HepG2 (cell line): ENCODE results near the gene PRSS16. TPM values are rescaled to one million over a fixed set of nuclear protein-coding genes. Genes with fewer than 3 reads are reported as not detected.

Experiments used
- CEBPG ChIP-seq: IDR thresholded peaks from 2 replicates; pipeline ENCODE4 v1.6.1; 2016
- DR1 ChIP-seq: sonication (generic); formaldehyde crosslinking; IDR thresholded peaks from 2 replicates; pipeline ENCODE4 v1.8.0; 2021; ENCODE audit warnings: mild to moderate bottlenecking, missing genetic modification reagents, inconsistent platforms
- GABPA ChIP-seq, 2 experiments: IDR thresholded peaks; 2 replicates each; pipeline ENCODE4 v1.6.1; 2011 to 2016; ENCODE audit warnings: low read depth in 2 of 2, low read length in 1 of 2, missing biosample characterization in 1 of 2, missing genetic modification characterization in 1 of 2
- MED1 ChIP-seq: sonication (generic); formaldehyde crosslinking; IDR thresholded peaks from 2 replicates; pipeline ENCODE4 v1.4.0; 2020; ENCODE audit warnings: missing genetic modification reagents
- PRPF4 ChIP-seq: fragments of 200-400 bp; formaldehyde crosslinking; IDR thresholded peaks from 2 replicates; pipeline ENCODE4 v1.6.1; 2016; ENCODE audit warnings: low read length, low read depth; ENCODE audit not compliant: poor library complexity, severe bottlenecking
- RFX3 ChIP-seq: IDR thresholded peaks from 2 replicates; pipeline ENCODE4 v1.6.1; 2016; ENCODE audit warnings: missing biosample characterization, missing genetic modification reagents
- TBX3 ChIP-seq: fragments of 450-650 bp; IDR thresholded peaks from 2 replicates; pipeline ENCODE4 v1.6.1; 2017; ENCODE audit warnings: antibody characterized with exemption, mild to moderate bottlenecking, inconsistent platforms, borderline replicate concordance
- TEAD2 ChIP-seq: sonication (generic); formaldehyde crosslinking; IDR thresholded peaks from 2 replicates; pipeline ENCODE4 v1.9.0; 2021; ENCODE audit warnings: missing genetic modification reagents
- ZNF121 ChIP-seq: sonication (generic); formaldehyde crosslinking; IDR thresholded peaks from 2 replicates; pipeline ENCODE4 v1.5.0; 2020; ENCODE audit warnings: mild to moderate bottlenecking, missing genetic modification reagents
- ZNF124 ChIP-seq: sonication (generic); formaldehyde crosslinking; IDR thresholded peaks from 2 replicates; pipeline ENCODE4 v1.4.0; 2020; ENCODE audit warnings: missing genetic modification reagents
- ZNF33A ChIP-seq: sonication (generic); formaldehyde crosslinking; IDR thresholded peaks from 2 replicates; pipeline ENCODE4 v1.5.1; 2020; ENCODE audit warnings: missing genetic modification reagents, mild to moderate bottlenecking, moderate library complexity, borderline replicate concordance
- ZNF460 ChIP-seq: sonication (generic); formaldehyde crosslinking; IDR thresholded peaks from 2 replicates; pipeline ENCODE4 v1.5.1; 2020; ENCODE audit warnings: missing genetic modification reagents, mild to moderate bottlenecking, borderline replicate concordance
- ZNF564 ChIP-seq: sonication (generic); formaldehyde crosslinking; IDR thresholded peaks from 2 replicates; pipeline ENCODE4 v1.8.1; 2023; ENCODE audit warnings: mild to moderate bottlenecking, missing genetic modification reagents
- polyA plus RNA-seq, 8 experiments: library from polyadenylated mRNA; depleted of rRNA in 3 of 8; stranded (reverse) in 7 of 8; unstranded in 1 of 8; fragments of >200 nt; fragmentation: Illumina TruSeq in 4 of 8; extraction: Trizol in 4 of 8; gene quantifications; 2 replicates each; pipeline versions ENCODE4 v1.2.1 to v1.2.3, GENCODE V29; 2011 to 2016; ENCODE audit warnings: low read depth in 4 of 8, missing spikeins in 1 of 8, mixed read lengths in 1 of 8; ENCODE audit not compliant: insufficient read depth in 1 of 8
- total RNA-seq, 5 experiments: library from RNA; depleted of rRNA; stranded (reverse); fragments of >200 nt; fragmentation: Illumina TruSeq; extraction: Trizol; gene quantifications; 2 replicates each; pipeline ENCODE4 v1.2.3, GENCODE V29; 2016; ENCODE audit warnings: low read depth in 1 of 5
- TF ChIP-seq, protein P1 (sequence below), 2 experiments: IDR thresholded peaks; 2 replicates each; pipeline ENCODE4 v1.6.1; 2011 to 2012; ENCODE audit warnings: low read length in 2 of 2, borderline replicate concordance in 1 of 2, low read depth in 1 of 2, mild to moderate bottlenecking in 1 of 2, moderate library complexity in 1 of 2
- TF ChIP-seq, protein P2 (sequence below): IDR thresholded peaks from 2 replicates; pipeline ENCODE4 v1.4.0; 2020; ENCODE audit warnings: mild to moderate bottlenecking, missing genetic modification reagents
- TF ChIP-seq, protein P3 (sequence below): sonication (generic); formaldehyde crosslinking; IDR thresholded peaks from 2 replicates; pipeline ENCODE4 v1.8.1; 2023; ENCODE audit warnings: mild to moderate bottlenecking, missing genetic modification reagents, borderline replicate concordance
- TF ChIP-seq, protein P4 (sequence below): sonication (generic); formaldehyde crosslinking; IDR thresholded peaks from 2 replicates; pipeline ENCODE4 v1.5.0; 2020; ENCODE audit warnings: mild to moderate bottlenecking, missing genetic modification reagents, moderate library complexity
- TF ChIP-seq, protein P5 (sequence below): sonication (generic); formaldehyde crosslinking; IDR thresholded peaks from 2 replicates; pipeline ENCODE4 v1.4.0; 2020; ENCODE audit warnings: missing genetic modification reagents

Gene PRSS16
- total and polyA plus RNA-seq, 2 of the 13 experiments (the other 11 are each of a cell fraction or from before 2014, with no cell fraction given): not detected

DNA sequence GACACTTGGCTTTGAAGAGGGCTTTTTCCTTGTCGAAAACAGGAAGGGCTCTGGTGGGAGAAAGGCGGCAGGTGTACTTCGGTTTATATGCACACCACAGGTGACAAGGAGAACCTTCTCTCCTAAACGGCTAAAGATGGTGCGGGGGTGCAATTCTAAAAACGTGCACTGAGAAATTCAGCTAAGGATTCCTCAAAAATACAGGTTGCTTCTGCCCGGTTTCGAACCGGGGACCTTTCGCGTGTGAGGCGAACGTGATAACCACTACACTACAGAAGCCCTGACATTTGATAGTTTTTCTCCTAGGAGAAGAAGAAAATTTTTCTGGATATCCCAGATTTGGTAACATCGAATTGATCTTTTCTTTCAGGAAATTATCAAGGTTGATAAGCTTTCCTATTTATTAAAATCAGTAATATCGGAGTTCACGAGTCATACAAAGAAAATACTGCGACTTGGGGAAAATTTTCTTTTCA is 32.6 kb downstream of the PRSS16 start (continued):
- TF ChIP-seq, protein P1, sequence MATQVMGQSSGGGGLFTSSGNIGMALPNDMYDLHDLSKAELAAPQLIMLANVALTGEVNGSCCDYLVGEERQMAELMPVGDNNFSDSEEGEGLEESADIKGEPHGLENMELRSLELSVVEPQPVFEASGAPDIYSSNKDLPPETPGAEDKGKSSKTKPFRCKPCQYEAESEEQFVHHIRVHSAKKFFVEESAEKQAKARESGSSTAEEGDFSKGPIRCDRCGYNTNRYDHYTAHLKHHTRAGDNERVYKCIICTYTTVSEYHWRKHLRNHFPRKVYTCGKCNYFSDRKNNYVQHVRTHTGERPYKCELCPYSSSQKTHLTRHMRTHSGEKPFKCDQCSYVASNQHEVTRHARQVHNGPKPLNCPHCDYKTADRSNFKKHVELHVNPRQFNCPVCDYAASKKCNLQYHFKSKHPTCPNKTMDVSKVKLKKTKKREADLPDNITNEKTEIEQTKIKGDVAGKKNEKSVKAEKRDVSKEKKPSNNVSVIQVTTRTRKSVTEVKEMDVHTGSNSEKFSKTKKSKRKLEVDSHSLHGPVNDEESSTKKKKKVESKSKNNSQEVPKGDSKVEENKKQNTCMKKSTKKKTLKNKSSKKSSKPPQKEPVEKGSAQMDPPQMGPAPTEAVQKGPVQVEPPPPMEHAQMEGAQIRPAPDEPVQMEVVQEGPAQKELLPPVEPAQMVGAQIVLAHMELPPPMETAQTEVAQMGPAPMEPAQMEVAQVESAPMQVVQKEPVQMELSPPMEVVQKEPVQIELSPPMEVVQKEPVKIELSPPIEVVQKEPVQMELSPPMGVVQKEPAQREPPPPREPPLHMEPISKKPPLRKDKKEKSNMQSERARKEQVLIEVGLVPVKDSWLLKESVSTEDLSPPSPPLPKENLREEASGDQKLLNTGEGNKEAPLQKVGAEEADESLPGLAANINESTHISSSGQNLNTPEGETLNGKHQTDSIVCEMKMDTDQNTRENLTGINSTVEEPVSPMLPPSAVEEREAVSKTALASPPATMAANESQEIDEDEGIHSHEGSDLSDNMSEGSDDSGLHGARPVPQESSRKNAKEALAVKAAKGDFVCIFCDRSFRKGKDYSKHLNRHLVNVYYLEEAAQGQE (IDR thresholded peaks at IDR 0.05; ENCODE audit: borderline replicate concordance in 1 of 2, low read depth in 1 of 2, low read length in 2 of 2): no peak
- 0 out of 2 replicates have a peak, but pooled peaks have one; percentile 35 for TF ChIP-seq ZNF33A
- no peak for TF ChIP-seq RFX3 (CRISPR knock-in tag)
- peak; percentile 79; the same call in 1 of the 2 replicates for TF ChIP-seq ZNF124 (CRISPR knock-in tag)
- TF ChIP-seq ZNF121: 0 out of 2 replicates have a peak, but pooled peaks have one; percentile 9
- TF ChIP-seq MED1 (CRISPR knock-in tag): peak; percentile 16; the same call in 1 of the 2 replicates
- no peak for TF ChIP-seq TBX3
- TF ChIP-seq, protein P2, sequence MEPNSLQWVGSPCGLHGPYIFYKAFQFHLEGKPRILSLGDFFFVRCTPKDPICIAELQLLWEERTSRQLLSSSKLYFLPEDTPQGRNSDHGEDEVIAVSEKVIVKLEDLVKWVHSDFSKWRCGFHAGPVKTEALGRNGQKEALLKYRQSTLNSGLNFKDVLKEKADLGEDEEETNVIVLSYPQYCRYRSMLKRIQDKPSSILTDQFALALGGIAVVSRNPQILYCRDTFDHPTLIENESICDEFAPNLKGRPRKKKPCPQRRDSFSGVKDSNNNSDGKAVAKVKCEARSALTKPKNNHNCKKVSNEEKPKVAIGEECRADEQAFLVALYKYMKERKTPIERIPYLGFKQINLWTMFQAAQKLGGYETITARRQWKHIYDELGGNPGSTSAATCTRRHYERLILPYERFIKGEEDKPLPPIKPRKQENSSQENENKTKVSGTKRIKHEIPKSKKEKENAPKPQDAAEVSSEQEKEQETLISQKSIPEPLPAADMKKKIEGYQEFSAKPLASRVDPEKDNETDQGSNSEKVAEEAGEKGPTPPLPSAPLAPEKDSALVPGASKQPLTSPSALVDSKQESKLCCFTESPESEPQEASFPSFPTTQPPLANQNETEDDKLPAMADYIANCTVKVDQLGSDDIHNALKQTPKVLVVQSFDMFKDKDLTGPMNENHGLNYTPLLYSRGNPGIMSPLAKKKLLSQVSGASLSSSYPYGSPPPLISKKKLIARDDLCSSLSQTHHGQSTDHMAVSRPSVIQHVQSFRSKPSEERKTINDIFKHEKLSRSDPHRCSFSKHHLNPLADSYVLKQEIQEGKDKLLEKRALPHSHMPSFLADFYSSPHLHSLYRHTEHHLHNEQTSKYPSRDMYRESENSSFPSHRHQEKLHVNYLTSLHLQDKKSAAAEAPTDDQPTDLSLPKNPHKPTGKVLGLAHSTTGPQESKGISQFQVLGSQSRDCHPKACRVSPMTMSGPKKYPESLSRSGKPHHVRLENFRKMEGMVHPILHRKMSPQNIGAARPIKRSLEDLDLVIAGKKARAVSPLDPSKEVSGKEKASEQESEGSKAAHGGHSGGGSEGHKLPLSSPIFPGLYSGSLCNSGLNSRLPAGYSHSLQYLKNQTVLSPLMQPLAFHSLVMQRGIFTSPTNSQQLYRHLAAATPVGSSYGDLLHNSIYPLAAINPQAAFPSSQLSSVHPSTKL (CRISPR knock-in tag): peak; percentile 78
- TF ChIP-seq ZNF460 (CRISPR knock-in tag): no peak
- TF ChIP-seq ZNF564 (CRISPR knock-in tag): no peak
- no peak for TF ChIP-seq TEAD2 (CRISPR knock-in tag)
- TF ChIP-seq, protein P3, sequence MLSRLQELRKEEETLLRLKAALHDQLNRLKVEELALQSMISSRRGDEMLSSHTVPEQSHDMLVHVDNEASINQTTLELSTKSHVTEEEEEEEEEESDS (CRISPR knock-in tag): no peak
- TF ChIP-seq, protein P4, sequence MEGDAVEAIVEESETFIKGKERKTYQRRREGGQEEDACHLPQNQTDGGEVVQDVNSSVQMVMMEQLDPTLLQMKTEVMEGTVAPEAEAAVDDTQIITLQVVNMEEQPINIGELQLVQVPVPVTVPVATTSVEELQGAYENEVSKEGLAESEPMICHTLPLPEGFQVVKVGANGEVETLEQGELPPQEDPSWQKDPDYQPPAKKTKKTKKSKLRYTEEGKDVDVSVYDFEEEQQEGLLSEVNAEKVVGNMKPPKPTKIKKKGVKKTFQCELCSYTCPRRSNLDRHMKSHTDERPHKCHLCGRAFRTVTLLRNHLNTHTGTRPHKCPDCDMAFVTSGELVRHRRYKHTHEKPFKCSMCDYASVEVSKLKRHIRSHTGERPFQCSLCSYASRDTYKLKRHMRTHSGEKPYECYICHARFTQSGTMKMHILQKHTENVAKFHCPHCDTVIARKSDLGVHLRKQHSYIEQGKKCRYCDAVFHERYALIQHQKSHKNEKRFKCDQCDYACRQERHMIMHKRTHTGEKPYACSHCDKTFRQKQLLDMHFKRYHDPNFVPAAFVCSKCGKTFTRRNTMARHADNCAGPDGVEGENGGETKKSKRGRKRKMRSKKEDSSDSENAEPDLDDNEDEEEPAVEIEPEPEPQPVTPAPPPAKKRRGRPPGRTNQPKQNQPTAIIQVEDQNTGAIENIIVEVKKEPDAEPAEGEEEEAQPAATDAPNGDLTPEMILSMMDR (CRISPR knock-in tag): no peak
- TF ChIP-seq DR1: no peak
- TF ChIP-seq PRPF4: peak; percentile 91
- TF ChIP-seq, protein P5, sequence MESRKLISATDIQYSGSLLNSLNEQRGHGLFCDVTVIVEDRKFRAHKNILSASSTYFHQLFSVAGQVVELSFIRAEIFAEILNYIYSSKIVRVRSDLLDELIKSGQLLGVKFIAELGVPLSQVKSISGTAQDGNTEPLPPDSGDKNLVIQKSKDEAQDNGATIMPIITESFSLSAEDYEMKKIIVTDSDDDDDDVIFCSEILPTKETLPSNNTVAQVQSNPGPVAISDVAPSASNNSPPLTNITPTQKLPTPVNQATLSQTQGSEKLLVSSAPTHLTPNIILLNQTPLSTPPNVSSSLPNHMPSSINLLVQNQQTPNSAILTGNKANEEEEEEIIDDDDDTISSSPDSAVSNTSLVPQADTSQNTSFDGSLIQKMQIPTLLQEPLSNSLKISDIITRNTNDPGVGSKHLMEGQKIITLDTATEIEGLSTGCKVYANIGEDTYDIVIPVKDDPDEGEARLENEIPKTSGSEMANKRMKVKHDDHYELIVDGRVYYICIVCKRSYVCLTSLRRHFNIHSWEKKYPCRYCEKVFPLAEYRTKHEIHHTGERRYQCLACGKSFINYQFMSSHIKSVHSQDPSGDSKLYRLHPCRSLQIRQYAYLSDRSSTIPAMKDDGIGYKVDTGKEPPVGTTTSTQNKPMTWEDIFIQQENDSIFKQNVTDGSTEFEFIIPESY (CRISPR knock-in tag): no peak
- TF ChIP-seq GABPA (IDR thresholded peaks at IDR 0.05; ENCODE audit: low read depth, low read length): no peak
- TF ChIP-seq GABPA (CRISPR knock-in tag; IDR thresholded peaks at IDR 0.05; ENCODE audit: low read depth): peak; percentile 28; the same call in 1 of the 2 replicates
- TF ChIP-seq CEBPG (CRISPR knock-in tag): peak; percentile 45; the same call in 1 of the 2 replicates
